ENCODE results near the gene MED26.
A peak's percentile ranks its signal among the peaks of the same experiment; 100 is the strongest.

Gene MED26

DNA sequence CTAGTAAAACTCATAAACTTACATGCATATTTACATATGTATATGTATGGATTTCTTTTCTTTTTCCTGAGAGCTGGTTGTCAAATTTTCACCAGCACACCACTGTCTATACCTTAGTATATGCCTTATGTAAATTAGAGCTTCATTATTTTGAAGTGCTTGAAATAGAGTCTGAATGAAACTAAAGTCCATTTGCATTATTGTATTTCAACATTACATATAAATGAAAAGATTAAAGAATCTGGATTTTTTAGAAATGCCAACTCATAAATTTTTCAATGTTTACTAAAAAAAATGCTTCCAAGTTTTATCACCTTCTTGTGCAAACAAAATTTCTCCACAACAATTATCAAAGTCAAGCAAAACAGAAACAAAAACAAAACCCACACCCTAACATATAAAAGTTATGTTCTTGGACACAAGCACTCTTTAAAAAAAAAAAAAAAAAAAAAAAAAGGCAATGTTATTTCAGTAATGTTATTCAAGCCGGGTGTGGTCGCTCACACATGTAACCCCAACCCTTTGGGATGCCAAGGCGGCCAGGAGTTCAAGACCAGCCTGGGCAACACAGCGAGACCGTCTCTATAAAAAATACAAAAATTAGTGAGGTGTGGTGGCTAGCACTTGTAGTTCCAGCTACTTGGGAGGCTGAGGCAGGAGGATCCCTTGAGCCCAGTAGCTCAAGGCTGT lies 18.3 kb downstream of the MED26 start:
- no peak for DNase-seq (ENCODE audit: extremely low read depth, insufficient read length)
- H3K4me3 ChIP-seq (replicated peaks; ENCODE audit: low read depth, low read length), result no peak overlapping the region
- TF ChIP-seq, protein P1, sequence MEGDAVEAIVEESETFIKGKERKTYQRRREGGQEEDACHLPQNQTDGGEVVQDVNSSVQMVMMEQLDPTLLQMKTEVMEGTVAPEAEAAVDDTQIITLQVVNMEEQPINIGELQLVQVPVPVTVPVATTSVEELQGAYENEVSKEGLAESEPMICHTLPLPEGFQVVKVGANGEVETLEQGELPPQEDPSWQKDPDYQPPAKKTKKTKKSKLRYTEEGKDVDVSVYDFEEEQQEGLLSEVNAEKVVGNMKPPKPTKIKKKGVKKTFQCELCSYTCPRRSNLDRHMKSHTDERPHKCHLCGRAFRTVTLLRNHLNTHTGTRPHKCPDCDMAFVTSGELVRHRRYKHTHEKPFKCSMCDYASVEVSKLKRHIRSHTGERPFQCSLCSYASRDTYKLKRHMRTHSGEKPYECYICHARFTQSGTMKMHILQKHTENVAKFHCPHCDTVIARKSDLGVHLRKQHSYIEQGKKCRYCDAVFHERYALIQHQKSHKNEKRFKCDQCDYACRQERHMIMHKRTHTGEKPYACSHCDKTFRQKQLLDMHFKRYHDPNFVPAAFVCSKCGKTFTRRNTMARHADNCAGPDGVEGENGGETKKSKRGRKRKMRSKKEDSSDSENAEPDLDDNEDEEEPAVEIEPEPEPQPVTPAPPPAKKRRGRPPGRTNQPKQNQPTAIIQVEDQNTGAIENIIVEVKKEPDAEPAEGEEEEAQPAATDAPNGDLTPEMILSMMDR (IDR thresholded peaks at IDR 0.05; ENCODE audit: insufficient read depth, low read length, poor library complexity, severe bottlenecking), result no peak
- peaks cover 3% of the 10 kb centered on the region for H3K36me3 ChIP-seq (ENCODE audit: control insufficient read depth, insufficient read depth, low read length)
- no peaks in the 10 kb centered on the region for H3K27me3 ChIP-seq (replicated peaks; ENCODE audit: control insufficient read depth, insufficient read depth, low read length)

DNA sequence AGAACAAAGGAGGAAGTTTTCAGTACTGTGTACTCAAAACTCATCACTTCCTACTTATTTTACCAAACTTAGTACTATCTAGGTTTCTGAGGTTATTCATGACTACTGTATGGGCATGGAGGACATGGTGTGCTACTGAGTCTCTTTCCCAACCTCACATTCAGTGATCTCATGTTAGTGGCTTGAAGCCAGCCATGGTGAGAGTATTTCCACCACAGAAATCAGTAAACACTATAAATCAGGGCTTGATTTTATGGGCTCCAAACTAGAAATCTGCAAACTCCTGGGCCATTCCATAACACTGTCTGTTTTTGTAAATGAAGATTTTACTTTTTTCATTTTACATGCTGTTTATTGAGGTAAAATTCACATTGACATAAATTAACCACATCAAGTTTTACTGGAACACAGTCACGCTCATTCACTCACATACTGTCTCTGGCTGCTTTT lies 19.7 kb downstream of the MED26 start:
- Histone ChIP-seq H3K27me3 (replicated peaks; ENCODE audit: control insufficient read depth, insufficient read depth, low read length) (no peaks in the 10 kb centered on the region), H3K4me3 (replicated peaks; ENCODE audit: low read depth, low read length) (no peak overlapping the region), H3K36me3 (ENCODE audit: control insufficient read depth, insufficient read depth, low read length) (peaks cover 6% of the 10 kb centered on the region)
- DNase-seq (ENCODE audit: extremely low read depth, insufficient read length), result no peak
- TF ChIP-seq, protein P1 (IDR thresholded peaks at IDR 0.05; ENCODE audit: insufficient read depth, low read length, poor library complexity, severe bottlenecking), result no peak

DNA sequence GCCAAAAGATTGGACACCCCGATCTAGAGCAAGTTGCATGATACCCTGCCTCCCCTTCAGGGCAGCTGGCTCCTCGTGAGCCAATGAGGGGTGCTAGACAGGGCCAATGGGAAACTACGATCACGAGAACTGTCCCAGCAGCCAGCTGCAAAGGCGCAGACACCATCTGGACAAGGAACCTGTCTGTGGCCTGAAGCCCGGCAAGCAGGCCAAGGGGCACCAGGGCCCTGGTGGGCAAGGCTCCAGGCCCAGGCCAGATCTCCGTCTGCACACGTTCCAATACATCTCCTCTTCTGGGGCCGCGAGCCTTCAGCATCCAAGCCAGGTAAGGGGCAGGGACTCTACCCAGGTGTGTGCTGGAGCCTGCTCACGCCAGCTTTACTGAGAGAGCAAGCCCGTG lies 20.2 kb downstream of the MED26 start:
- TF ChIP-seq, protein P1 (IDR thresholded peaks at IDR 0.05; ENCODE audit: insufficient read depth, low read length, poor library complexity, severe bottlenecking), result no peak
- H3K27me3 ChIP-seq (replicated peaks; ENCODE audit: control insufficient read depth, insufficient read depth, low read length), result no peaks in the 10 kb centered on the region
- no peak for DNase-seq (ENCODE audit: extremely low read depth, insufficient read length)
- peaks cover 6% of the 10 kb centered on the region for H3K36me3 ChIP-seq (ENCODE audit: control insufficient read depth, insufficient read depth, low read length)
- H3K4me3 ChIP-seq (replicated peaks; ENCODE audit: low read depth, low read length), result no peak overlapping the region

DNA sequence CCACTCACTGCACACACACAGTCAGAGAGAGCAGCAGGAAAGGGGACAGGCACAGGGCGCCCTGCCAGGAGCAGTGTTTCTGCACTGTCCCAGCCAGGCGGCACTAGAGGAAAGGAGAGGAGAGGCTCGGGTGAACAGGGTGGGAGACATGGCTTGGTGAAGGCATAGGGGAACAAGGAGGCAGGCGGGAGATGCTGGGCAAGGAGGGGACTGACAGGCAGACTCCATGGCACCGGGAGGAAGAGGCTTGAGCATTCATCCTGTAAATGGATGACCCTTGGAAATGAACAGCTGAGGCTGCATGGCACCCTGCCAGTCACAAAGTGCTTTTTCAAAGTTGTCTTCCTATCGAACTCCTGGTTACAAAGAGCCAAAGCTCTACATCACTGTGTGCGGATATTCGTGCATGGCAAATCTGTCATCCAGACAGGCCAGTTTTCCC lies 22.4 kb downstream of the MED26 start:
- Histone ChIP-seq H3K27me3 (replicated peaks; ENCODE audit: control insufficient read depth, insufficient read depth, low read length) (no peaks in the 10 kb centered on the region), H3K4me3 (replicated peaks; ENCODE audit: low read depth, low read length) (no peak overlapping the region), H3K36me3 (ENCODE audit: control insufficient read depth, insufficient read depth, low read length) (peaks cover 5% of the 10 kb centered on the region)
- TF ChIP-seq, protein P1 (IDR thresholded peaks at IDR 0.05; ENCODE audit: insufficient read depth, low read length, poor library complexity, severe bottlenecking), result peak; percentile 25
- DNase-seq (ENCODE audit: extremely low read depth, insufficient read length), result no peak

DNA sequence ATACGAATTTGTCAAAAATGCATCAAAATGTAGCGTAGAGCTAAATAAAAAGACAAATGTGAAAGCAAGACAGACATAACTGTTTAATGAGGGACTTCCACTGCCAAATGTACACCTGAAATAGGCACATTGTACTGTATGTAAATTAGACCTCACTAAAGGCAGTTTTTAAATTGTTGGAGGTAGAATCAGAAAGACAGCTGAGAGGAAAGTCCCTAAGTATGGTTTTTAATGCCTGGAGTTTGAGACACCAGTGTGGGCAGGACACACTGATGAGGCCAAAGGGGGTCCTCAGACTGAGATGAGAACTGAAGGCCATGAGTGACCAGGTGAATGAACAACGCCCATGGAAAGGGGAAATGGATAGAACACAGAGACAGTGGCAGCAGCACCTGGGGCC lies 22.9 kb downstream of the MED26 start:
- no peak for DNase-seq (ENCODE audit: extremely low read depth, insufficient read length)
- H3K36me3 ChIP-seq (ENCODE audit: control insufficient read depth, insufficient read depth, low read length), result peaks cover 5% of the 10 kb centered on the region
- H3K4me3 ChIP-seq (replicated peaks; ENCODE audit: low read depth, low read length), result no peak overlapping the region
- TF ChIP-seq, protein P1 (IDR thresholded peaks at IDR 0.05; ENCODE audit: insufficient read depth, low read length, poor library complexity, severe bottlenecking), result no peak
- no peaks in the 10 kb centered on the region for H3K27me3 ChIP-seq (replicated peaks; ENCODE audit: control insufficient read depth, insufficient read depth, low read length)
